Muscle of leg (tissue), 11 donors: Measurements from ENCODE around the gene C6orf15. TPM values are rescaled to one million over a fixed set of nuclear protein-coding genes. Genes with fewer than 3 reads are reported as not detected.
A peak's percentile ranks its signal among the peaks of the same experiment; 100 is the strongest.

Source experiments
- DNase-seq: peaks from one replicate; pipeline ENCODE4 v3.0.0; 2013
- H3K27ac ChIP-seq: one replicate; pipeline ENCODE4 v1.5.1; 2013; ENCODE audit warnings: mild to moderate bottlenecking, low read length, control low read depth
- H3K27me3 ChIP-seq: one replicate; pipeline ENCODE4 v1.6.1; 2013; ENCODE audit warnings: low read length; ENCODE audit not compliant: control insufficient read depth, insufficient read depth
- H3K36me3 ChIP-seq: one replicate; pipeline ENCODE4 v1.6.1; 2013; ENCODE audit warnings: low read length; ENCODE audit not compliant: control insufficient read depth, insufficient read depth
- H3K4me1 ChIP-seq: one replicate; pipeline ENCODE4 v1.6.1; 2013; ENCODE audit warnings: low read length; ENCODE audit not compliant: control insufficient read depth, insufficient read depth
- H3K4me3 ChIP-seq: one replicate; pipeline ENCODE4 v1.5.1; 2013; ENCODE audit warnings: low read length, control low read depth
- H3K9me3 ChIP-seq: replicated peaks from 2 replicates; pipeline ENCODE4 v1.6.1; 2013; ENCODE audit warnings: low read depth, low read length; ENCODE audit not compliant: control insufficient read depth
- WGBS: methylation state at CpG from one replicate; pipeline ENCODE4 v1.1.5; 2013; ENCODE audit warnings: missing lambda C conversion rate; ENCODE audit not compliant: insufficient coverage; 5-methylcytosine and 5-hydroxymethylcytosine counted together
- polyA plus RNA-seq, 8 donors: library from polyadenylated mRNA; unstranded; fragments of 120-200 nt; gene quantifications; one replicate each; pipeline versions ENCODE4 v1.2.1 to v1.2.3, GENCODE V29; 2013; ENCODE audit warnings: inconsistent platforms in 1 of 8, low replicate concordance in 1 of 8; ENCODE audit not compliant: insufficient read length in 8 of 8, insufficient read depth in 1 of 8
- total RNA-seq: library from RNA; stranded (reverse); fragments of 120-200 nt; gene quantifications from one replicate; pipeline ENCODE4 v1.2.4, GENCODE V29; 2013

C6orf15 gene
- total and polyA plus RNA-seq, 9 donors, result not detected

- no peak for DNase-seq
- Histone ChIP-seq H3K4me3 (no peak overlapping the region), H3K36me3 (no peaks in the 10 kb centered on the region), H3K9me3 (no peaks in the 10 kb centered on the region), H3K27ac (no peak overlapping the region), H3K27me3 (peaks cover 4% of the 10 kb centered on the region), H3K4me1 (peaks cover 18% of the 10 kb centered on the region)
- 82% methylated on average over 7 of the region's 12 CpGs for WGBS
Measured at GRCh38 chr6:31121131-31121790, 8.9 kb upstream of the C6orf15 start.

DNA sequence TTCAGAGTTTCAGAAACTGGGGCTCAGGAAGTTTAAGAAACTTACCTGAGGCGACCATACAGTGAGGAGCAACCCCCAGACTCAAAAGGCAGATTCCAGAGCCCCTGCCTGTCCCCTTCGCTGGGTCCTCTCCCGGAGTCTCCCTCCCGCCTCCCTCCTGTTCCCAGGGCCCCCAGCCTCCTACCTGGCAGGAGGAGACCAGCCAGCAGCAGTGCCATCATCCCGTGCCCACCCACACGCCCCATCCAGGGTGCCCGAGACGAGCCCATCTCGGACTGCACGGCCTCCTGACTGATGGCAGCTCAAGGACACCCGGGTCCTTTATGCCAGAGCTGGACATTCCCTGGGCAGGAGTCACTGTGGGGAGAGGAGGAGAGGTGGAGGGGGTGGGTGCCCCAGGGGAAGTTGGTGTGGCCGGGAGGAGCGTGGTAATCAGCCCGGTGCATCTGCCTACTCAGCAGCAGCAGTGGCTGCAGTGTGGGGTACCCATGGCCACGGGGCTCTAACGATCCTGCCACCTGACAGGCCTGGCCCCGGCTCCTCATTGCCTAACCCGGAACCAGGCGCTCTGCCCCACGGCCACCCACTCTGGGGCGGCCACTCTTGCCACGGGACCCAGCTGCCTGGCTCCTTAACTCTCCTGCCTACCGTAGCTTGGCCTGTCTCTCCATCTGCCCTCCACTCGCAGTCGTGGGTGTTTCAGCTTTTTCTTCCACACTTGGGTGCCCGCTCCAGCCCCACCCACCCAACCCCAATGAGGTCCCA is 8.0 kb upstream of the C6orf15 start, which contains the start of gene CDSN:
Gene CDSN, minus strand, starts transcription at position 296 of the 765 bp plus-strand sequence. Its CDS starts 27 bp downstream, at position 269.
- H3K4me3 ChIP-seq, result no peak within 1 kb of the TSS
- no peak for DNase-seq
- peaks cover 17% of the 10 kb centered on the region for H3K4me1 ChIP-seq
- no peaks in the 10 kb centered on the region for H3K36me3 ChIP-seq
- no peaks in the 10 kb centered on the region for H3K9me3 ChIP-seq
- 84% methylated on average over 23 of the region's 26 CpGs for WGBS
- H3K27ac ChIP-seq, result no peak within 1 kb of the TSS
- peaks cover 4% of the 10 kb centered on the region for H3K27me3 ChIP-seq

DNA sequence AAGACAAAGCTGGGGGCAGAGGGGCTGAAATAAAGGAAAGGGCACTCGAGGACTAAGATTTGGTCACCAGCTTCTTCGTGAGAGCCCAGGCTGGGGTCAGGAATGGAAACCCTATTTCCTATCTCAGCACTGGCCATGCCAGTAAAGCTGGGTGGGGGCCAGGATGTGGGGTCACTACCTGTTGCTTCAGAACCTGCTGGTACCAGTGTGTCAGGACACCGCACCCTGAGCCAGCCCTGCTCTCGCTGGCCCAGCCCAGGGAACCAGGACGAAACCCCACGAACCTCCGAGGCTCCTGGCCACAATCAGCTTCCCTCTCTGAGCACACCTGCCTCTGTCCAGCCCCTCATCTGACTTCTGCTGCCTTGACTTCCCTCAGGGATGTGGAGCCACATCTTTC is 5.8 kb upstream of the C6orf15 start:
- Histone ChIP-seq H3K27me3 (peaks cover 4% of the 10 kb centered on the region), H3K36me3 (no peaks in the 10 kb centered on the region), H3K27ac (no peak overlapping the region), H3K4me3 (no peak overlapping the region), H3K9me3 (no peaks in the 10 kb centered on the region), H3K4me1 (peaks cover 30% of the 10 kb centered on the region)
- no peak for DNase-seq
- 77% methylated on average over 5 of the region's 7 CpGs for WGBS

- Histone ChIP-seq H3K27me3 (peaks cover 7% of the 10 kb centered on the region), H3K27ac (peak overlapping the region; percentile 62), H3K4me1 (peaks cover 25% of the 10 kb centered on the region), H3K4me3 (peak overlapping the region; percentile 17), H3K36me3 (no peaks in the 10 kb centered on the region), H3K9me3 (no peaks in the 10 kb centered on the region)
- peak; percentile 65 for DNase-seq
- 21% methylated on average over 17 of the region's 19 CpGs for WGBS
Measured at GRCh38 chr6:31116661-31117385, 4.4 kb upstream of the C6orf15 start.

DNA sequence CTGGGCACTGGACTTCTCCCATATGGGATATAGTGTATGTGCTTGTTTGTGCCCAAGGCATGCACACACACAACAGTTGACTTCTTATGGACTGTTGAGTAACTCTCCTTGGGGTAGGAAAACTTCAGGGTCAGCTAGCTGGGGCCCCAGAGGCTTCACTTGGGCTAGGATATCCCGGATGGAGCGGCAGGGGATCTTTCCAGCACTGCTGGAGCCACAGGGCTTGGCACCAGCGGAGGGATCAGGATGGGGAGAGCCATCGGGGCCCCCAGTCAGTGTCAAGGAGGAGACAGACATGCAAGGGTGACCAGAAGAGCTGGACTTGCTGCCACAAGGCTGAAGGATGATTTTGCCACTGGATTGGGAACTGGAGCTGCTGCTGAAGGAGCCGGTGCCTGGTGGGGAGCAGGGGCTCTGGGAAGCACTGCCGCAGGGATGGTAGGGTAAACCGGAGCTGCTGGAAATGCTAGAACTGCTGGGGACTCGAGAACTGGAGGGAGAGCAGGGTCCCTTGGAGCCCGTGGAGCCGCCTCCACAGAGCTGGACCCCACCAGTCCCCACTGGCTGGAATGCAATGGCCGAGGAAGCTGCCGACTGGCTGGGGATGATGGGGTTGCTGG is 3.7 kb upstream of the C6orf15 start:
- Histone ChIP-seq H3K27ac (no peak overlapping the region), H3K4me3 (no peak overlapping the region), H3K4me1 (peaks cover 25% of the 10 kb centered on the region), H3K27me3 (peaks cover 10% of the 10 kb centered on the region), H3K36me3 (no peaks in the 10 kb centered on the region), H3K9me3 (no peaks in the 10 kb centered on the region)
- DNase-seq, result no peak
- 91% methylated on average over 10 of the region's 12 CpGs for WGBS

DNA sequence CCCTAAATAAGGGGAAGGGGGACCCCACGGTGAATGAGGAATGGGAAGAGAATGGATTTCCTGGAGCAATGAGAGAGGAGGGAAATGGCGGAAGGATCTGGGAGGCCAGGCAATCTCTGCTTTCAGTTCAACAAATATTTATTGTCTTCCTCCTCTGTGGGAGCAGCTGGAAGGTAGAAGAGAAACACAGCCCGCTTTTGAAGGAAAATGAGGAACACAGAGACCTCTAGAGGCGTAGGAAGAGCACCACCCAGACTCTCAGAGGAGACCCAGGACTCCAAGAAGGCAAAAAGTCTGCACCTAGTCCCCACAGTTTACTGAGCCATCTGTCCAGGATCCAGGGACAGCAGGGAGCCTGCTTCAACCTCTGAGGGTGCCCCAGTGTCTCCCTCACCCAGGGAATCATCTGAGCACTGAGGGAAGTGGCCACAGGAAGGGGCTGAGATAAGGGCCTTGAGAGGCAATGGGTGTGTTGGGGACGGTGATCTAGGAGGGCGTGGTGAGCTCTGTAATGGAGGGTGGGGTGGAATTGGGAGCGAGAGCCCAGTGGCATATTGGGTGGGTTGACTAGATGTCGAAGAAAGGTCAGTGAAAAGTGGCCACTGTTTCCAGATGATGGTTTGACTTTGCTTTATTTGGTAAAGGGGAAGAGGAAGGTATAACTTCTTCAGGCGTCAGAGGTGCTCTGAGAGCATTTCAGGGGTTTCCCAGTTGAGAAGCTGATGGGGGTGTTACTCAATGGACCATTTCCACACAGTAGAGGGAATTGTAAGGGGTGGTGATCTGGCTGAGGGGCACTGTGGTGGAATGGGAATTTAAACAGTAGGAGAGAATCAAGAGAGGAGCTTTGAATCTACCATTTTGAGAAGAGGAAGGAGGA is 2.8 kb upstream of the C6orf15 start:
- peak overlapping the region; percentile 70 for H3K27ac ChIP-seq
- 67% methylated on average over 5 of the region's 9 CpGs for WGBS
- no peak overlapping the region for H3K4me3 ChIP-seq
- peak; percentile 50 for DNase-seq
- H3K9me3 ChIP-seq, result no peaks in the 10 kb centered on the region
- peaks cover 25% of the 10 kb centered on the region for H3K4me1 ChIP-seq
- H3K36me3 ChIP-seq, result no peaks in the 10 kb centered on the region
- H3K27me3 ChIP-seq, result peaks cover 16% of the 10 kb centered on the region

GRCh38 chr6:31114541-31114878 is 2.1 kb upstream of the C6orf15 start, which contains the start of gene PSORS1C1:
Gene PSORS1C1, plus strand, starts transcription at chr6:31114800. Its CDS starts 14,833 bp downstream, at chr6:31129633.
- WGBS, result 38% methylated on average over 1 of the region's 3 CpGs
- no peaks in the 10 kb centered on the region for H3K36me3 ChIP-seq
- H3K4me3 ChIP-seq, result no peak within 1 kb of the TSS
- H3K9me3 ChIP-seq, result no peaks in the 10 kb centered on the region
- peaks cover 25% of the 10 kb centered on the region for H3K4me1 ChIP-seq
- peak within 1 kb of the TSS; percentile 70 for H3K27ac ChIP-seq
- peaks cover 22% of the 10 kb centered on the region for H3K27me3 ChIP-seq
- peak; percentile 92 for DNase-seq

GRCh38 chr6:31113861-31114540 is 1.6 kb upstream of the C6orf15 start:
- DNase-seq, result peak; percentile 83
- H3K4me3 ChIP-seq, result no peak overlapping the region
- H3K4me1 ChIP-seq, result peaks cover 25% of the 10 kb centered on the region

GRCh38 chr6:31111712-31112111 is 663 bp downstream of the C6orf15 start:
- Histone ChIP-seq H3K36me3 (no peaks in the 10 kb centered on the region), H3K27ac (no peak overlapping the region), H3K4me3 (no peak overlapping the region), H3K9me3 (no peaks in the 10 kb centered on the region), H3K27me3 (peaks cover 19% of the 10 kb centered on the region), H3K4me1 (peaks cover 19% of the 10 kb centered on the region)
- WGBS, result 84% methylated on average over 13 of the region's 13 CpGs
- DNase-seq, result no peak

More at GRCh38 chr6:31113861-31114540, 1.6 kb upstream of the C6orf15 start:
- H3K27ac ChIP-seq, result peak overlapping the region; percentile 70
- no peaks in the 10 kb centered on the region for H3K36me3 ChIP-seq
- H3K27me3 ChIP-seq, result peaks cover 22% of the 10 kb centered on the region
- WGBS, result 39% methylated on average over 6 of the region's 7 CpGs
- H3K9me3 ChIP-seq, result no peaks in the 10 kb centered on the region
